Measurements from ENCODE around the gene INTS14. TPM values are rescaled to one million over a fixed set of nuclear protein-coding genes. Genes with fewer than 3 reads are reported as not detected.

Gene INTS14
- total RNA-seq, 4 donors from 2014 or later, result 30.6 to 38.4 (median 36.0) TPM

GRCh38 chr15:65578904-65579728 lies 31.8 kb downstream of the INTS14 start:
- H3K36me3 ChIP-seq, result peaks cover 0 to 92% (median 0%) of the 10 kb centered on the region in 3 donors
- no peak for TF ChIP-seq CTCF (IDR thresholded peaks at IDR 0.05)
- no peak for TF ChIP-seq EP300 (IDR thresholded peaks at IDR 0.05)
- no peak for TF ChIP-seq POLR2A (IDR thresholded peaks at IDR 0.05)
- DNase-seq (ENCODE audit: low spot score in 2 of 2), result no peak
- no peaks in the 10 kb centered on the region for H3K27me3 ChIP-seq
- H3K9me3 ChIP-seq, result no peaks in the 10 kb centered on the region
- WGBS, 2 donors, result 72 to 74% methylated on average over 8 of the region's 8 CpGs
- H3K4me1 ChIP-seq, result no peaks in the 10 kb centered on the region
- H3K4me3 ChIP-seq, result no peak overlapping the region
- H3K27ac ChIP-seq, result peak overlapping the region in 1 of 4 donors; percentile 32

GRCh38 chr15:65577129-65577996 lies 33.6 kb downstream of the INTS14 start:
- 77 to 89% methylated on average over 6 of the region's 6 CpGs for WGBS, 2 donors
- DNase-seq (ENCODE audit: low spot score in 2 of 2), result no peak
- TF ChIP-seq POLR2A (IDR thresholded peaks at IDR 0.05) (no peak), CTCF (IDR thresholded peaks at IDR 0.05) (no peak), EP300 (IDR thresholded peaks at IDR 0.05) (no peak)
- Histone ChIP-seq H3K36me3 (peaks cover 0 to 90% (median 0%) of the 10 kb centered on the region in 3 donors), H3K27ac (no peak overlapping the region), H3K27me3 (no peaks in the 10 kb centered on the region), H3K4me3 (no peak overlapping the region), H3K9me3 (no peaks in the 10 kb centered on the region), H3K4me1 (no peaks in the 10 kb centered on the region)

- H3K4me3 ChIP-seq, result no peak overlapping the region
- H3K4me1 ChIP-seq, result no peaks in the 10 kb centered on the region
- no peak for DNase-seq (ENCODE audit: low spot score in 2 of 2)
- H3K36me3 ChIP-seq, result peaks cover 0 to 90% (median 0%) of the 10 kb centered on the region in 3 donors
- 63% methylated on average over 1 of the region's 1 CpG for WGBS, 2 donors
- TF ChIP-seq POLR2A (IDR thresholded peaks at IDR 0.05) (no peak), EP300 (IDR thresholded peaks at IDR 0.05) (no peak), CTCF (IDR thresholded peaks at IDR 0.05) (no peak)
- no peaks in the 10 kb centered on the region for H3K9me3 ChIP-seq
- H3K27me3 ChIP-seq, result no peaks in the 10 kb centered on the region
- no peak overlapping the region for H3K27ac ChIP-seq
These were observed 34.3 kb downstream of the INTS14 start for GRCh38 chr15:65576664-65577063.

GRCh38 chr15:65571971-65572370 lies 39.0 kb downstream of the INTS14 start:
- 86 to 88% methylated on average over 2 of the region's 2 CpGs for WGBS, 2 donors
- DNase-seq (ENCODE audit: low spot score in 2 of 2), result no peak
- Histone ChIP-seq H3K4me1 (no peaks in the 10 kb centered on the region), H3K27ac (no peak overlapping the region), H3K36me3 (peaks cover 0 to 88% (median 0%) of the 10 kb centered on the region in 3 donors), H3K4me3 (no peak overlapping the region), H3K9me3 (no peaks in the 10 kb centered on the region), H3K27me3 (no peaks in the 10 kb centered on the region)
- TF ChIP-seq CTCF (IDR thresholded peaks at IDR 0.05) (no peak), POLR2A (IDR thresholded peaks at IDR 0.05) (no peak), EP300 (IDR thresholded peaks at IDR 0.05) (no peak)

GRCh38 chr15:65569728-65570127 lies 41.2 kb downstream of the INTS14 start:
- TF ChIP-seq CTCF (IDR thresholded peaks at IDR 0.05), result no peak
- TF ChIP-seq EP300 (IDR thresholded peaks at IDR 0.05), result no peak
- TF ChIP-seq POLR2A (IDR thresholded peaks at IDR 0.05), result no peak
- Histone ChIP-seq H3K27me3 (no peaks in the 10 kb centered on the region), H3K4me3 (no peak overlapping the region), H3K9me3 (no peaks in the 10 kb centered on the region), H3K4me1 (no peaks in the 10 kb centered on the region), H3K27ac (no peak overlapping the region), H3K36me3 (peaks cover 0 to 94% (median 0%) of the 10 kb centered on the region in 3 donors)
- 84 to 86% methylated on average over 3 of the region's 3 CpGs for WGBS, 2 donors
- DNase-seq (ENCODE audit: low spot score in 2 of 2), result no peak
